ENCODE results near the gene PCDH9.

PCDH9 gene

DNA sequence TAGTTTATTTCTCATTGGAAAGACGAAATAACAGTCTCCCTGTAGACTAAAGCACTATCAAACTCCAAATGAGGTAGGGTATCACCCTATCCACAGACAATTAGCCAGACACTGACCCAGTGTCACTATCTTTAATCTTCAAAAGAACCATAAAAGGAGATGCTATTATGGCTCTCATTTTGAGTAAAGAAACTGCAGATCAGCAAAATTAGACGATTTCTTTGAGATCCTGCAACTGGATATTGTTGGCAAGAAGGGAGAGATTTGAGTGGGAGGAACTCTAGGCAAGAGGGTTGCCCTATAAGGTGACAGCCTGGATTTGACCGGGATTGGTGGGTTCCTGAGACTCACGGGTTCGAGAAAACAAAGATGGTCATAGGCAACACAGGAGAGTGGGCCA, 71.2 kb downstream of the PCDH9 start:
- DNase-seq, result no peak

DNA sequence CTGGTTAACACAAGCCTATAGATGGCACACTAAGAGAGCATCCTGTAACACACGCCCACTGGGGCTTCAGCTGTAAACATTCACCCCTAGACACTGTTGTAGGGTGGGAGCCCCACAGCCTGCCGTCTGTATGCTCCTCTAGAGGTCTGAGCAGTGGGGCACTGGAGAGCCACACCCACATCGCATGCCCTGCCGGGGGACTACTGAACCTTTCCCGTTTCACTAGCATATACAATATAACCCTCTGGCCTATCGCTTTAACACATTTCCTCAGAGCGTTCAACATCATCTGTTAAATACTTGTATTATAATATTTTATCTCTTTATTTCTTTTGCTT, 73.4 kb downstream of the PCDH9 start:
- no peak for DNase-seq

DNA sequence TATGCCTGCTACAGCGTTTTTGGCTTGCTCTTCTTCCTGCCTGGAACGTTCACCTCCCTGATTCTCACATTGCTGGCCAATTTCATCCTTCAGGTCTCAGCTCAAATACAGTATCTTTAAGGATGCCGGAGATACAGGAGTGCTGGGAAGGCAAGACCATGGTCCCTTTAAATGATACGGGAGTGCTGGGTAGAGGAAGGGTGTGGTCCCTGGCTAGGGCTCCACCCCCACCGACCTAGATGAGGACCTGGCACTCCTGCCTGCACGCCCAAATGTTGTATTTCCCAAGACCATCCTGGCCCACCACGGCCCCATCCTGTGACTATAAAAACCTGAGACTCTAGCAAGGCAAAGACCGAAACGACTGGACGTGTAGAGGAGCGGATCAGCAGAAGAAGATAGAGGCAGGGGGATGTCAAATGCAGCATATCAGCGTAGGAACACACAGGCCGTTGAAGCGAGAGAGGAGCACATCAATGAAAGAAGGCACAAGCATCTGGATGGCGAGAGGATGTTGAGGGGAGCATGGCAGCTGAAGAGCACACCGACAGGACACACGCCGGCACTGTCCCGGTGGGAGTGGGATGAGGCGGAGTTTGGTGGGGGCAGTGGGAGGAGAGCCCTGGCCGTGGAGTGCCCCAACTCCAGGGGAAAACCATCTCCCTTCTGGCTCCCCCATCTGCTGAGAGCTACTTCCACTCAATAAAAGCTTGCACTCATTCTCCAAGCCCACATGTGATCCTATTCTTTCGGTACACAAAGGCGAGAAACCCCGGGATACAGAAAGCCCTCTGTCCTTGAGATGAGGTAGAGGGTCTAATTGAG, 74.0 kb downstream of the PCDH9 start:
- DNase-seq, result no peak

DNA sequence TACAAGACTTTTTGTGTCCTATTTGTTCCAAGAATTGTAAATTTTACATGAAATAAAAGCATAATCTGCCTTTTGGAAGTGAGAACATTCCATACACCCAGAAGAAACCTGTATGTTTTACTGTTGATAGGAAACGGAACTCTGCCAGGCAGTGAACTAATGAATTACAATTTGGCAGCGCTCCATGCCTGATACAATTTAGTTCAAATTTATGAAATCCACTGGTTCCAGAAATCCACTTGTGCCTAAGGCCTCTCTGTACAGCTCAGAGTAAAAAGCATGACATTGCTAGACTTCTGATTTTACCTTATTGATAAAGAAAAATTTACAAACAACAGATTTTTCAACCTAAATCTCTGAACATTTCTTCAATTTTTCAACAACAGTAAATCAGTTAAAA, 78.1 kb downstream of the PCDH9 start:
- DNase-seq, result no peak

DNA sequence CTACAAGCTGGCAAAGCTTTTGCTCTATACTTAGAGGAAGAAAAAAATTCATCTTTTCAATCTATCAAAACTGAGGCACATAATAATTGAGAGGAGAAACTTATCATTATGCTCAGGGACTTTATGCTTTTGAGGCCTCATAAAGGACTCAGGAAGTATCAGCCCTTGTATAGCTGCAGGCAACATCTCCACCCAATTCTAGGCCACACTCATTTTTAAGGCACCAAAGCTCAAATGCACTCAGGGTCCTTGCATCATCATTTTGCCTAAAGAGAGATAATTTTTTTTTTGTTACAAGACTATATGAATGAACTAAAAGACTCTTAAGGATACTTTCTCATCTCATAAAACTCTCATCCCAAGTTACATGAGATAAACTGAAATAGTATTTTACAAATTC, 78.5 kb downstream of the PCDH9 start:
- DNase-seq, result no peak

DNA sequence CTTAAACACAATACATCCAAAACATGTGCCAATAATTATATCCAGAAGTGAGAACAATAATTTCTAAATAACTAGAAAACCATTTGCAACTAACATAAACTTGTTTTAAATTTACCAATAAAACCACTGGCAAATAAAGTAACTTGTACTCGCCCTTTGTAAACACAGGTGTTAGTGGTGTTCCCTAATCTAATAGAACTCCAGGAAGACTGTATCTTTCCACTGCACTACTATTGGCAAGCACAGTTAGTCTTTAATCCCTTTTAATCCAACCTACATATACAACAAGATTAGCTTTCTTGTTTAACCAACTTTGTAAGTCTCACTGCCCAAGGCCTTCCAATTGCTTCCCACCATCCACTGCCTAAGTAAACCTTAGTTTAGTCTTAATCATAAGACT, 79.5 kb downstream of the PCDH9 start:
- no peak for DNase-seq

DNA sequence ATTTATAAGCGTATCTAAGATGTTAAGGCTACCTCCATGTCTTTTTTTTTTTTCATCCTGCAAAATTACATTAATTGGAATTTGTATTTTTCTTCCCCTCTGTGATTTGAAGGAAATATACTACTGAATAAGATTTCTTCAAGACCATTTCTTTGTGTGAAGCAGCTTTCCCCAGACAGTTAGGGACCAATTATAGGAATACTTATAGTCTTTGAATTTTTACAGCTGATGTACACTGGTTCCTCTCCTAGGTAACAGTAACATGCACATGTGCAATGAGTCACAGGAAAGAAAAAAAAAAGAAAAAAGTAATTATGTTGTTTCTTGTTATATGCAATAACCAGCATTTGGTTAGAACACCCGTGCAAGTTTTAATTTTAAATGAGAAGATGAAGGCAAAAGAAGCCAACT, 82.0 kb downstream of the PCDH9 start:
- DNase-seq, result no peak

DNA sequence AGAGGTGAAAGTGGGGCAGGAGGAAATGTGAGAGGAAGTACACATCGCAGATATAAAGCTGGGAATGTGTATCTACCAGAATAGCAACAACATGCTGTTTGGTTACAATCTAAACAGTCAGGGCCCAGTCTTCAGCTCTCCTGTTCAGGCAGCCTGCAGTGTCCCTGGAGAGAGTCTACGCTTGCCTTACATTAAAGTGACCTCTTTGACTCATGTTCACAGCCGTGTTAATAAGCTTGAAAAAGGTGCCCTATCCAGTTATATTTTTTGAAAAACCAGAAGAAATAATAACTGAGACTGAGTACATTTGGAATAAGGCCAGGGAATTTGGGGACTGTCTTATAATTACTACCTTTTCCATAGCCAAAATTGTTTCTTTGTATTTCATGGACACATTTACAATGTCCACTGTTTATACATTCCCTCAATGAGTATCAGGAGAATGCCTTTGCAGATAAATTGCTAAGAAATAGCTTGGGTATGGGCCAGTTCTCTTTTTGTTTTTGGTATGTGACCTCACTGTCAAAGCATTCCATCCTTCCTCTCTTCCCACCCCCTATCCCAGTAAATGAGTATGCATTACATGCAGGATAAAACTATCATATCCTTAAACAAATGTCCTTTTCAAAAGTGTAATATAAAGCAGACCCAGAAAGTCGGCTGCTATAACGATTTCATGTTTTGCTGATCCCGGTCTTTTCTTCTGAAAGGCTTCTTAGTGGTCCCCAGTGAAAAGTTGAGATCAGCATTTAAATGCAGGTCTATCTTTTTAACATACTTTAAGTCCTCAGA, 82.6 kb downstream of the PCDH9 start:
- DNase-seq, result no peak

DNA sequence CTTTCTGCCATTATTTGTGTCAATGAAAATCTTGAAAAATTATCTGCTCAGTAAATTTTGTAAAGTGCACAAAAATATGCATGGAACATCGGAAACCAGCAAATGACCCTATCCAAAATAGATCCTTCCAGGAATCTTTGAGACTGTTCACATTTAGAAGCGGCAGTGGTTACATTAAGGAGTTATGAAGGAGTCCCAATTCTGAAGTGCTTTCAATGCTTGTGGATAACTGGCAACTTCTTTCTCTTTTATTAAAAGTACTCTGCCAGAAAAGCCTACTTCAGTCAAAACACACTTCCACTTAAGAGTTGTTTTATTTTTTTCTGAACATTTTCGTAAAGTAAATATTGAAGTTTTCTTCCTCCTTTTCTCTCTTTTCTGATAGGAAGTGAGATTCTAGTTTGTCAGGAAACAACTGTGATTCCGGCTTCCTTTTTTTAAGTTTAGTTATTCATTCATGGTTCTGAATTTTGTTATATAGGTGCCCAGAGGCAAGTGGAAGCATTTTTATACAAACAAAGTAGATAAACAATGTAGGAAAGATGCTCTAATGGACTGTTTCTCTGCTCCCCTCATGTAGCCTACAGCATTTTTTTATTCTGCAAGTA, 83.5 kb downstream of the PCDH9 start:
- no peak for DNase-seq

DNA sequence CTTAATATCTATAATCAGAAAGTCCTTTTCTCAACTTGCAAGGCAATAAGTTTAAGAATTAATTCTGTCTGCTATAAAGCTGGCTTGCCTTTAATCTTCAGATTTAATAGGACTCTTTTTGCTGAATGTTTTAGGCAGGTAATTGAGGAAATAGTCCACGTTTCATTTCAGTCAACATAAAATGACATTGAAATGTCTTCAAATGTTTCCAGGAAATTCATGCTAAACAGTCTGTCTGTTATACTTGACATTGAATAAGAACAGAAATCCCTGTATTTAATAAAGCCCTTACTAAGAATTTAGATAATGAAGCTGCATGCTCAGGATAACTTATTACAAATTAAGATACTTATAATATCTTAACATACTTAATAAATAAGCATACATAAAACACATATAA, 84.2 kb downstream of the PCDH9 start:
- DNase-seq, result no peak

DNA sequence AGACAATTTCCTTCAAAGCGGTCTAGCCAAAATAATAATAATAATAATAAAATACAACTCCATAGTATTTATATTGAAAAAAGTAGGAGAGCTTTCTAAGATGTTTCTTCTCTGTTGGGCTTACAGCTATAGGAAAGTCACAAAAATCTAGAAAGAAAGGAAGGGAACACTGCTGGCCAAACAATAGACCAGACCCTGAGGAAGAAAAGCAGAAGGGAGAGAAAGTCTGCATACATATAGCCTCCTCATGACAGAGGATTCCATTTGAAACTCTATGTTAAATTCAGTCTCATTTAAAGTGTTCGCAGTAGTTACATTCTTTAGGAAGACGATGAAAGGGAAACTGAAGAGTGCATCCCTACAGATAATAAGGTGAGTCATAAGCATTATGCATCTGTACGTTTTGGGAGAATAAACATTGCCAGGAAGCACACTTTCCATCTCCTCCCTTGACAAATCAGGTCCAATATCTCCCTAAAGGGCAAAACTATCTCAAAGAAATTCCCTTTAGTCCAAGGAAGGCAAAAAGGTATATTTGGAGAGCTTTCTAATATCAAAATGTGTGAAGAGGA, 86.5 kb downstream of the PCDH9 start:
- no peak for DNase-seq

DNA sequence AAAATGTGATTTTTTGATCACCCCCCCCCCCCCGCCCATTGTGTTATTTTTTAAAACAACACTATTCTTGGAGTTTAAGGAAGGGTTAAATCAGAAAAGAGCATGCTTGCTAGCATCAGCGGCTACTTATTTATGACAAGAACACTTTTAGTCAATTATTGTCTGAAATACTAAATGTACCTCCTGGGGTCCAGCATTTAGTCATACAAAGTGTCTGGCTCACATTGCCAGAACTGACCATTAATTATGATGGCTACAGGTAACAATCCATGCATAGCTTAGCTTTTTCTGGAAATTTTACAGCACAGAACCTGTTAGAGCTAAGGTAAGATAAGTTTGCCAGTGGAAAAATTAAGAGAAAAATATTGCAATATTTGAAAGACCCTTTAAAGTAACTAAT, 90.1 kb downstream of the PCDH9 start:
- DNase-seq, result no peak

DNA sequence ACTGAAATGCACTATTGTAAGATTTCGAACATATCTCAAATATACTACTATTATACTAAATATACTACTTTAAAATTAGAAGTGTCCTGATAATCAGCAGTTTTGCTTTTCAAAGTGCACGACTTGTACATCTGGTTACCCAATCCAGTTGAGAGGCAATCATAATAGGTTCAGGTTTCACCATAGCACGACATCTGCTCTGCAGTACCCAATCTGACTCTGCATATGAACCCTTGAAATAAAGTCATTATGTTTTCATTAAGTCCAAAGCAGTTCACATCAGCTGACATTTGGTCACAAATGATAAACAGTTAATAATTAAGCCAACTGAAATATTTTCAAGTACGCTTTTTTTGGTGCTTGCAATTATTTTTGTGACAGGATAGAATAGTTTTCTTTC, 90.6 kb downstream of the PCDH9 start:
- no peak for DNase-seq

DNA sequence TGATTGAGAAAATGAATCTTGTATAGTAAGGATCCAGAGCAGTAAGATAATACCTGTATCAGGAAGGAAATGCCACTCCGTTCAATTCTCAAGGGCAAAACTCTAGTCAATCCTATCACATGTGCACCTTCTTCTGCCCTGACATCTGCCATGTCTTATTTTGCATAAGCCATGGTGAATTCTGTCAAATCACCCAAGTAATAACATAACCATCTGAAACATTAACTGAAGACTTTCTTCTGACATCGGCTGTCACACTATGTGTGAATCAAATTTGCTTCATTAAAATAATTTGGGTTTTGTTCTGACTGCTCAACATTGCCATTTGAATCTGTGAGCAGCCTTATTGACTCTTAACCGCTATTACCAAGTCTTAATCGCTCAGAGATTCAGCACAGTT, 91.2 kb downstream of the PCDH9 start:
- no peak for DNase-seq

DNA sequence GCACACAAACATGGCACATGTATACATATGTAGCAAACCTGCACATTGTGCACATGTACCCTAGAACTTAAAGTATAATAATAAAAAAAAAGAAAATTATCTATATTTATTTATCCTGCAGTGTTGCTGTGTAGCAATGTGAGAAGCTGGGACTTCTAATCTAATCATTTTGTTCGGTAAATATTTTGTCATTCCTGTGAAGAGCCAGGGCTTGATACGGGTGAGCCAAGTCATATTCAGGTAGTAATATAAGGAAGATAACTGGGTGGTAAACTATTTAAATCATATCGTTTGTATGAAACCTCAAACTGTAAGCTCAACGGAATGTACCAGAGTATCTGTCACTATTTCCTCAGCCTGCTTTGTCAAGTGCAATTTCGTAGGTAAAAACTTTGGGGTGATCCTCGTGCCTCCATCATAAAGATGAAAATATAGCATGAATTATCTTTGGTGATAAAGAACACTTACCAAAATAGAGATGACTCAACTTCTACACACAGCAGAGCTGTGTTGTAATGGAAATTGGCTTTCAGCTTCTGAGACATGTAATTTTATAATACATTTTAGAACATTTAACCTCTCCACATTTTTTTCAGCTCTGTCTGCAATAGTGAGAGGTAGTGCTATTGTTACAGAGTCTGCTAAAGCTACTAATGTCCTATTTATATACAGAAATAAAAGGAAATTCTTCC, 92.9 kb downstream of the PCDH9 start:
- no peak for DNase-seq

DNA sequence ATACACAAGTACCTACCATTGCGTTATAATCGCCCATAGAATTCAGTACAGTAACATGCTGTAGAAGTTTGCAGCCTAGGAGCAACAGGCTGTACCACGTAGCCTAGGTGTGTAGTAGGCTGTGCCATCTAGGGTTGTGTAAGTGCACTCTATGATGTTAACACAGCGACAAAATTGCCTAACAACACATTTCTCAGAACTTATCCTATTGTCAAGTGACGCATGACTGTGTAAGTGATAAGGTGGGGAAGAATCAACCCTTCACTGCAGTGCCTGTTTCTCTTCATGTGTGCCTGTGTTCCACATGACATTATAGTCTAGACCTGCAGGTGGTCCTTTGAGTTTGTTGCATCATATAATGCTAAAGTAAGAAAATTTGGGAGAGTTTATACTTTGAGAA, 94.0 kb downstream of the PCDH9 start:
- no peak for DNase-seq

DNA sequence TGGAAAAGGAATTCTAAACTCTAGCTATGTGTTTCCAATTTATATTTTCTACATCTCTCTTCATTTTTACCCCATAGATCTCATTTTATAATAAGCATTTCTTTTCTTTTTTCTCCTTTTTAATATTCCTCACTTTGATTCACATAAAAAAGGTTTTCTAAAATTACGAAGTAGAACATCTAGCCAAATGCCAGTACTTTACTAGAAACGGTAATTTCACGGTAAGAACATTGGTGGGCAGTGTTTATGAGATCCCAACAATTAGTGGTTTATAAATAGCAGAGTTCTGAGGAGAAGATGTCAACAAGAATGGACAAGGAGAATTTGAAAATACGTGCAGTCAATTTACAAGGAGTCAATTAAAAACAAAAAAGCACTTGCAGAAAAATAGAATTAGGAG, 94.8 kb downstream of the PCDH9 start:
- DNase-seq, result no peak

DNA sequence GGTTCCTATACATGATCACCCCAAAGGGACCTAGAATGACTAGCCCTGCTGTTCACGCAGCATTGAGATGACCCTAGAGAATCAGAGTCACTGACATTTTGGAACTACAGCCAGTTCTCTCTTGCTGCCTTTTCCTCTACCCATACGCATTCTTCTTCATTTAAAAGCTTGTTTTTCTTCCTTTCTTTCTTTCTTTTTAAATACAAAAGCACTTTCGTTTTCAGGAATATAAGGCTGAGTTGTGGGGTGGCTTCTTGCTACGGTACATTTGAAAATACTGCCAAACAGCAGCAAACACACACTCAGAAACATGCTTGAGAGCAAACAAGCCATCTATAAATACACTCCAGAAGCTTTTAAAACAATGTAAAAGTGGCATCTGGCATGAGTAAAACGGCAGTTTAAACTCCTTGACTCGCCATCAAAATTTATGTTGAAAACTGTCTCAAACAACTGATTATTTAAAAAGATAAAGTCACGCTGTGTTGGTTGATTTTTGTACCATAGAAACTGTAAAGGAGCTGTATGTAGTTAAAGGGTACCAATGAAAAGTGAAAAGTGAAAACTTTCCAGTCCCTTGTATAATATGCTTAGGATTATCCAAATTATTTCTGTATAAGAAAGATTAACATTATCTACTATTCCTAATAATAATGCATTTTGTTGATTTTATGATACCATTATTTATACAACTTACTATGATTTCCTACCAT, 95.6 kb downstream of the PCDH9 start:
- no peak for DNase-seq

DNA sequence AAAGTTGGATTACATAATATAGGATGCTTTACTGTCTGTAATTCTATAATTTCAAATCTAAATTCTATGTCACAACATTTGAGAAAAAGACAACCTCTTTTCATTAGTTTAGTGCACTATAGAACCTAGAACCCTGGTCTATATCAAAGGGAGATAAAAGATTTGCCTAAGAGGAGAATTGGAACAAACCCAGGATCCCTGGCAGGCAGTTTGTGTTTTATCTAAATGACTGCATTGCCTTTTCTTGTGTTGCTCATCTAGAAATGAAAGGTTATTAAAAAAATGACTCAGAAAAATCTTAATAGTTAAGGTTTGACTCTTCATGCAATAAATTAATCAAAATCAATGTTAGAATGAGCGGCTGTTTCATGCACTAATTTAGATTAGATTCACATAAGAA, 96.7 kb downstream of the PCDH9 start:
- no peak for DNase-seq

DNA sequence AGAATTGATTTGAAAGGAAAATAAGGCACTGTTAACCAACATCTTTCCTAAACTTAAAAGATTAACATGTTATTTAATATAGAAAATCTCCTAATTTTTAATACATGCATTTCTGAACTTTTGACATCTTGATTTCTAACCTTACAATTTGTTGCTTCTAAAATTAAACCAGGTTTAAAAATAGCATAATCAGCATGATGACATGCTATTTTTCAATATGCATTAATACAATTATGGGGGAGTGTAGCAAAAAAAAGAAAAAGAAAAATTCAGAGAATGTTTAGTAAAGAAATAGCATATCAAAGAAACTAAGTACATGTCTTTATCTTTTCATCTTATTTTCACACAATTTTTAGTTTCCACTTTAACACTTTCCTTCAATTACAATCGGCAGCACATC, 98.7 kb downstream of the PCDH9 start:
- no peak for DNase-seq

DNA sequence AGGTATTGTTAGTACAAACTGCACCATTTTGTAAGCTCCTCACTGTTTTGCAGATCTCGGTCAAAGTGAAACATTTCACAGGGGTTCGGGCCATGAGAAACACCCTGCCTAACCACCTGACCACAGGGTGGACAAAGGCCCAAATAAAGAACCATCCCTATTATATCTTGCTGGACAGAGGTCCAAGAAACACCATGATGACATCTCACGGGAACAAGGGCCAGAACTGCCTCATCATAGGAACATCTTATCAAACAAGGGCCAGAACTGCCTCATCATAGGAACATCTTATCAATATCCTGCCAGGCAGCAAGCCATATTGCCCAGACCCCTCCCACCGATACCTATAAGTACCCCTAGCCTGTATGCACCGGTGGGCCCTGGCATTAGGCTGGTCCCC, 99.7 kb downstream of the PCDH9 start:
- no peak for DNase-seq

DNA sequence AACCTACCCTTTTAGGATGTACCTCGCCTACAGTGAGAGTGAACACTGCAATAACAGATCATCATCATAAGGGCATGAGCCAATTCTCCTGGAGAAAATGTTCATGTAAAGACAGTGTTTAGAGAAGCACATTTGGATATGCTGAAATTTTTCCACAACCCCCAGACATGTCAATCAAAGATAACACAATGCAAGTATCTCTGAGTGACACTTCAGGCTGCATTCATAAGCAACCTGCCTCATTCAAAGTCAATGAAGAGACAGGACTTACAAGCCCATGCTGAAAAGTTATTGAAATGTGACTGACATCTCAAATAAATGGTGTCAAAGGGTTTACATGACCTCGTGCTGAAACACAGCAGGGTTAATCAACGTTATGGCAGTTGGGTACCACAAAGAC, 102.0 kb downstream of the PCDH9 start:
- DNase-seq, result no peak

DNA sequence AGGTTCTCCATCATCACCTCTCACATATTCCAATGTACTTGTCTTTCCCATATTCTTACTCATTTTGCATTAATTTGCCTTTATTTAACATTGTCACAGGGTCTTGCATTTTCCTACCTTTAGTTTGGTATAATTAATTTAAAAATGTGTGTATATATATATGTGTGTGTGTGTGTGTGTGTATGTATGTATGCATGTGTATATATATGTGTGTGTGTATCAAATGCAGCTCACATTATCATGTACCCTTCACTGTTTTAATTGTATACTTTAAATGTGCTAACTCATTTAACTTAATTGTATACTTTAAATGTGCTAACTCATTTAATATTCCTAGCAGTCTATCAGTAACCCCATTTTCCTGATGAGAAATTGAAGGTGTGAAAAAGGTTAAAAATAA, 104.5 kb downstream of the PCDH9 start:
- no peak for DNase-seq
